ENCODE results near the gene ASB10. TPM values are rescaled to one million over a fixed set of nuclear protein-coding genes. Genes with fewer than 3 reads are reported as not detected.

Gene ASB10
- total RNA-seq, 1 experiment from 2014 or later = not detected

DNA sequence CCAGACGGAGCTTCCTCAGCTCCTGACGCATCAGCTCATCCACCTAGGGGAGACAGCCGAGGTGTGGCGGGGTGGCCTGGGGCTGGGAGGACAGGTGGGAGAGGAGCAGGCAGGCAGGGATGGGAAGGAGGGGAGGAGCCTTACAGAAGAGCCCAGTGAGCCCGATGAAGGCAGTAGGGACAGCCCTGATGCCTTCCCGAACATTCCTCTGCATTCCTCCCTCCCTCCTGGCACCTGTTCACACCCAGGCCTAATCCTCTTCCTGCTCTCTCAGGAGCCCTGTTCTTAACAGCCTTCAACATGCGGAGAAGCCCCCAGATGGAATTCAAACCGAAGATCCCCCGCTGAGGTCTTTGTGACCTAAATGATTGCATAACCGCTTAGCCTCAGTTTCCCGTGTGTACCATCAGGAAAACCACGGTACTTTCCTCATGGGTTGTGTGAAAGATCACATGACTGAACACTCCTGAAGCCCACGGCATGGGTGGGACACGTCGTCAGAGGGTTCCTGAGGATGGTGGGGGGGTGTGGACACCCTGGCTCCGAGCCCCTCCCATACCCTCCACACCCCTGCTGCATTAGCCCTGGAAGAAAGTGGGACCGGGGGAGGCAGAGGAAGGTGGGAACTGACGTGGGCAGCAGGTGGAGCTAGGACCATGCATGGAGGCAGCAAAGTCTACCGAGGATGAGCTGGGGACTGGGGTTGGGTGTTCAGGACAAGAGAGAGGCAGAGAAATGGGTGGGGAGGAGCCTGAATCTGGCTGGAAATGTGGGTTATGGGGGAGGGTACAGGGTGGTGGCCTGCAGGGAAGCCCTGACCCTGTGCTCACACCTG, 8.8 kb upstream of the ASB10 start (continued):
- TF ChIP-seq ZNF281 (CRISPR knock-in tag; IDR thresholded peaks at IDR 0.05) (no peak), GTF2I (CRISPR knock-in tag; conservative IDR thresholded peaks at IDR 0.05) (no peak), PRRX2 (CRISPR knock-in tag; IDR thresholded peaks at IDR 0.05) (no peak)
- TF ChIP-seq, protein P1, sequence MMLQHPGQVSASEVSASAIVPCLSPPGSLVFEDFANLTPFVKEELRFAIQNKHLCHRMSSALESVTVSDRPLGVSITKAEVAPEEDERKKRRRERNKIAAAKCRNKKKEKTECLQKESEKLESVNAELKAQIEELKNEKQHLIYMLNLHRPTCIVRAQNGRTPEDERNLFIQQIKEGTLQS (CRISPR knock-in tag; conservative IDR thresholded peaks at IDR 0.05) = no peak

DNA sequence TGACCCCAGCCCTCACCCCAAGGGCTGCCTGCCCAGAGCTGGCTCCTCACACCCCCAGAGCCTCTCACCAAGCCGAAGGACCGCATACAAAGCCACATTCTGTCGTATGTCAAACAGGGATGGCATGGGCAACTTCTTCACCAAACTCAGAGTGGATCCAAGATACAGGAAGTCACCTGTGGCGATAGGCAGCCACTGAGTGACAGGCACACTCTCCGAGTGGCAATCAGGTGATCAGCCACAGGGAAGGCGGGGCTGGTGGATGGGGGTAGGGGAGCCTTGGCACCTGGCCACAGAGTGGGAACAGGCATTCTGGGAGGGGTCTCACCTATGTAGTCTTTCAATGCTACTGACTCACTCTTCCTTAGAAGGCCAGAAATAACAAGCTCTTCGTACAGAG, 7.1 kb upstream of the ASB10 start:
- no peaks in the 10 kb centered on the region for H3K36me3 Mint-ChIP-seq
- no peak overlapping the region for H3K27ac Mint-ChIP-seq
- no peak overlapping the region for H3K4me3 Mint-ChIP-seq
- DNase-seq (ENCODE audit: low spot score) (no peak), ATAC-seq (no peak)
- ChIA-PET CTCF (interaction anchor here (1.1 to 1.5 kb wide), 2 partner anchors 19 to 50 kb away, joined by 3 read pairs; no protein-coding TSS in a partner anchor), POLR2A (no interaction called here)
- peaks cover 5% of the 10 kb centered on the region; the same call in 1 of the 2 replicates for H3K4me1 Mint-ChIP-seq
- H3K9me3 Mint-ChIP-seq = no peaks in the 10 kb centered on the region
- H3K27me3 Mint-ChIP-seq (ENCODE audit: low read depth) = peaks cover 4% of the 10 kb centered on the region
- TF ChIP-seq FOXJ3 (CRISPR knock-in tag; IDR thresholded peaks at IDR 0.05; ENCODE audit: borderline replicate concordance) (no peak), ETV6 (CRISPR knock-in tag; IDR thresholded peaks at IDR 0.05) (no peak), SP1 (CRISPR knock-in tag; conservative IDR thresholded peaks at IDR 0.05) (no peak), FOXK1 (CRISPR knock-in tag; IDR thresholded peaks at IDR 0.05) (no peak), HMGA2 (CRISPR knock-in tag; IDR thresholded peaks at IDR 0.05) (no peak), ATF1 (CRISPR knock-in tag; IDR thresholded peaks at IDR 0.05) (no peak), ZNF532 (CRISPR knock-in tag; IDR thresholded peaks at IDR 0.05; ENCODE audit: borderline replicate concordance) (no peak), E2F4 (CRISPR knock-in tag; IDR thresholded peaks at IDR 0.05; ENCODE audit: borderline replicate concordance, low read depth) (no peak), KAT7 (CRISPR knock-in tag; IDR thresholded peaks at IDR 0.05; ENCODE audit: borderline replicate concordance) (no peak), ZBTB43 (CRISPR knock-in tag; IDR thresholded peaks at IDR 0.05) (no peak)
- TF ChIP-seq, protein P2, sequence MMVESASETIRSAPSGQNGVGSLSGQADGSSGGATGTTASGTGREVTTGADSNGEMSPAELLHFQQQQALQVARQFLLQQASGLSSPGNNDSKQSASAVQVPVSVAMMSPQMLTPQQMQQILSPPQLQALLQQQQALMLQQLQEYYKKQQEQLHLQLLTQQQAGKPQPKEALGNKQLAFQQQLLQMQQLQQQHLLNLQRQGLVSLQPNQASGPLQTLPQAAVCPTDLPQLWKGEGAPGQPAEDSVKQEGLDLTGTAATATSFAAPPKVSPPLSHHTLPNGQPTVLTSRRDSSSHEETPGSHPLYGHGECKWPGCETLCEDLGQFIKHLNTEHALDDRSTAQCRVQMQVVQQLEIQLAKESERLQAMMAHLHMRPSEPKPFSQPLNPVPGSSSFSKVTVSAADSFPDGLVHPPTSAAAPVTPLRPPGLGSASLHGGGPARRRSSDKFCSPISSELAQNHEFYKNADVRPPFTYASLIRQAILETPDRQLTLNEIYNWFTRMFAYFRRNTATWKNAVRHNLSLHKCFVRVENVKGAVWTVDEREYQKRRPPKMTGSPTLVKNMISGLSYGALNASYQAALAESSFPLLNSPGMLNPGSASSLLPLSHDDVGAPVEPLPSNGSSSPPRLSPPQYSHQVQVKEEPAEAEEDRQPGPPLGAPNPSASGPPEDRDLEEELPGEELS (CRISPR knock-in tag; IDR thresholded peaks at IDR 0.05) = no peak
- TF ChIP-seq, protein P3, sequence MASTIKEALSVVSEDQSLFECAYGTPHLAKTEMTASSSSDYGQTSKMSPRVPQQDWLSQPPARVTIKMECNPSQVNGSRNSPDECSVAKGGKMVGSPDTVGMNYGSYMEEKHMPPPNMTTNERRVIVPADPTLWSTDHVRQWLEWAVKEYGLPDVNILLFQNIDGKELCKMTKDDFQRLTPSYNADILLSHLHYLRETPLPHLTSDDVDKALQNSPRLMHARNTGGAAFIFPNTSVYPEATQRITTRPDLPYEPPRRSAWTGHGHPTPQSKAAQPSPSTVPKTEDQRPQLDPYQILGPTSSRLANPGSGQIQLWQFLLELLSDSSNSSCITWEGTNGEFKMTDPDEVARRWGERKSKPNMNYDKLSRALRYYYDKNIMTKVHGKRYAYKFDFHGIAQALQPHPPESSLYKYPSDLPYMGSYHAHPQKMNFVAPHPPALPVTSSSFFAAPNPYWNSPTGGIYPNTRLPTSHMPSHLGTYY (CRISPR knock-in tag; IDR thresholded peaks at IDR 0.05) = no peak
- TF ChIP-seq, protein P1 (CRISPR knock-in tag; conservative IDR thresholded peaks at IDR 0.05) = no peak
- TF ChIP-seq, protein P4, sequence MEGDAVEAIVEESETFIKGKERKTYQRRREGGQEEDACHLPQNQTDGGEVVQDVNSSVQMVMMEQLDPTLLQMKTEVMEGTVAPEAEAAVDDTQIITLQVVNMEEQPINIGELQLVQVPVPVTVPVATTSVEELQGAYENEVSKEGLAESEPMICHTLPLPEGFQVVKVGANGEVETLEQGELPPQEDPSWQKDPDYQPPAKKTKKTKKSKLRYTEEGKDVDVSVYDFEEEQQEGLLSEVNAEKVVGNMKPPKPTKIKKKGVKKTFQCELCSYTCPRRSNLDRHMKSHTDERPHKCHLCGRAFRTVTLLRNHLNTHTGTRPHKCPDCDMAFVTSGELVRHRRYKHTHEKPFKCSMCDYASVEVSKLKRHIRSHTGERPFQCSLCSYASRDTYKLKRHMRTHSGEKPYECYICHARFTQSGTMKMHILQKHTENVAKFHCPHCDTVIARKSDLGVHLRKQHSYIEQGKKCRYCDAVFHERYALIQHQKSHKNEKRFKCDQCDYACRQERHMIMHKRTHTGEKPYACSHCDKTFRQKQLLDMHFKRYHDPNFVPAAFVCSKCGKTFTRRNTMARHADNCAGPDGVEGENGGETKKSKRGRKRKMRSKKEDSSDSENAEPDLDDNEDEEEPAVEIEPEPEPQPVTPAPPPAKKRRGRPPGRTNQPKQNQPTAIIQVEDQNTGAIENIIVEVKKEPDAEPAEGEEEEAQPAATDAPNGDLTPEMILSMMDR (IDR thresholded peaks at IDR 0.05) = no peak
- TF ChIP-seq, protein P5, sequence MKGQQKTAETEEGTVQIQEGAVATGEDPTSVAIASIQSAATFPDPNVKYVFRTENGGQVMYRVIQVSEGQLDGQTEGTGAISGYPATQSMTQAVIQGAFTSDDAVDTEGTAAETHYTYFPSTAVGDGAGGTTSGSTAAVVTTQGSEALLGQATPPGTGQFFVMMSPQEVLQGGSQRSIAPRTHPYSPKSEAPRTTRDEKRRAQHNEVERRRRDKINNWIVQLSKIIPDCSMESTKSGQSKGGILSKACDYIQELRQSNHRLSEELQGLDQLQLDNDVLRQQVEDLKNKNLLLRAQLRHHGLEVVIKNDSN (CRISPR knock-in tag; IDR thresholded peaks at IDR 0.05) = no peak
